ENCODE data around the gene UBR3.

DNA sequence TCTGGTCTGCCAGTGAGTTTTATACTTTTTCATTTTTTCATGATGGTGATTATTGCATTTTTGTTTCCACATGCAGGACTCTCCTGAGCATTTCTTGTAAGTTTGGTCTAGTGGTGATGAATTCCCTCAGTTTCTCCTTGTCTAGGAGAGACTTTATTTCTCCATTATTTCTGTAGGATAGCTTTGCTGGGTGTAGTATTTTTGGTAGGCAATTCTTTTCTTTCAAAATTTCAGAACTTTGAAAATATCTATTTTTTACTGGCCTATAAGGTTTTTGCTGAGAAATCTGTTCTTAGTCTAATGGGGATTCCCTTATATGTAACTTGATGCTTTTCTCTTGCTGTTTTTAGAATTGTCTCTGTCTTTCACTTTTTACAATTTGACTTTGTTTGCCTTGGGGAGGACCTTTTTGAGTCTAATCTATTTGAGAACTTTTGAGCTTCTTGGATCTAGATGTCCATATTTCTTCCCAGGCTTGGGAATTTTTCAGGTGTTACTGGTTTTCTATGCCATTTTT lies 149.1 kb downstream of the UBR3 start:
- TF ChIP-seq, protein P1, sequence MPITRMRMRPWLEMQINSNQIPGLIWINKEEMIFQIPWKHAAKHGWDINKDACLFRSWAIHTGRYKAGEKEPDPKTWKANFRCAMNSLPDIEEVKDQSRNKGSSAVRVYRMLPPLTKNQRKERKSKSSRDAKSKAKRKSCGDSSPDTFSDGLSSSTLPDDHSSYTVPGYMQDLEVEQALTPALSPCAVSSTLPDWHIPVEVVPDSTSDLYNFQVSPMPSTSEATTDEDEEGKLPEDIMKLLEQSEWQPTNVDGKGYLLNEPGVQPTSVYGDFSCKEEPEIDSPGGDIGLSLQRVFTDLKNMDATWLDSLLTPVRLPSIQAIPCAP (CRISPR knock-in tag; IDR thresholded peaks at IDR 0.05): no peak
- no peak for TF ChIP-seq SP1 (CRISPR knock-in tag; conservative IDR thresholded peaks at IDR 0.05)
- no peak for TF ChIP-seq ZNF121 (CRISPR knock-in tag; IDR thresholded peaks at IDR 0.05)
- no peak for TF ChIP-seq CREB1 (CRISPR knock-in tag; IDR thresholded peaks at IDR 0.05)
- no peak for TF ChIP-seq CTCF (IDR thresholded peaks at IDR 0.05)
- TF ChIP-seq SMAD4 (CRISPR knock-in tag; IDR thresholded peaks at IDR 0.05): no peak
- no peak for TF ChIP-seq CREM (CRISPR knock-in tag; IDR thresholded peaks at IDR 0.05)
- TF ChIP-seq, protein P2, sequence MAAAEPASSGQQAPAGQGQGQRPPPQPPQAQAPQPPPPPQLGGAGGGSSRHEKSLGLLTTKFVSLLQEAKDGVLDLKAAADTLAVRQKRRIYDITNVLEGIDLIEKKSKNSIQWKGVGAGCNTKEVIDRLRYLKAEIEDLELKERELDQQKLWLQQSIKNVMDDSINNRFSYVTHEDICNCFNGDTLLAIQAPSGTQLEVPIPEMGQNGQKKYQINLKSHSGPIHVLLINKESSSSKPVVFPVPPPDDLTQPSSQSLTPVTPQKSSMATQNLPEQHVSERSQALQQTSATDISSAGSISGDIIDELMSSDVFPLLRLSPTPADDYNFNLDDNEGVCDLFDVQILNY (CRISPR knock-in tag; IDR thresholded peaks at IDR 0.05): no peak

All from WTC11 (cell line).